AG04450 (cell line): ENCODE results near the gene KRT33A. TPM values are rescaled to one million over a fixed set of nuclear protein-coding genes. Genes with fewer than 3 reads are reported as not detected.
"Not testable (repeated sequence)": the region's sequence is repeated elsewhere in the genome, so short reads cannot be mapped to it uniquely, and the experiment has no call there.

Source experiments
- CTCF ChIA-PET: fragments of 300-600, 350-600 bp; formaldehyde crosslinking; extraction: SDS; loops from one replicate; lab custom pipeline; 2022; ENCODE audit warnings: antibody characterized with exemption, inconsistent platforms; lab: Charles Lee
- POLR2A ChIA-PET: fragments of 350-600 bp; formaldehyde crosslinking; extraction: SDS; loops from one replicate; lab custom pipeline; 2021; ENCODE audit warnings: antibody characterized with exemption, inconsistent platforms; lab: Yijun Ruan, JAX
- DNase-seq: peaks from one replicate; pipeline ENCODE4 v3.0.0-alpha.2; 2011; ENCODE audit warnings: low read depth, low spot score
- H3K27ac ChIP-seq: one replicate; pipeline ENCODE4 v1.5.1; 2012; ENCODE audit warnings: low read depth, low read length, control low read depth
- H3K27me3 ChIP-seq: one replicate; pipeline ENCODE4 v1.6.0; 2012; ENCODE audit warnings: low read length; ENCODE audit not compliant: control insufficient read depth, insufficient read depth
- H3K4me3 ChIP-seq: 2 replicates; pipeline ENCODE4 v1.5.1; 2011; ENCODE audit warnings: mild to moderate bottlenecking, low read depth, low read length, control low read depth
- H3K9me3 ChIP-seq: 2 replicates; pipeline ENCODE4 v1.5.1; 2012; ENCODE audit warnings: low read length; ENCODE audit not compliant: control insufficient read depth, insufficient read depth
- CTCF ChIP-seq: IDR thresholded peaks from 2 replicates; pipeline ENCODE4 v1.5.1; 2011; ENCODE audit warnings: low read depth, low read length, control low read depth, inconsistent platforms
- polyA plus RNA-seq: library from polyadenylated mRNA; depleted of rRNA; stranded (reverse); fragments of >200 nt; gene quantifications from 2 replicates; pipeline ENCODE4 v1.2.3, GENCODE V29; 2011

KRT33A gene
- polyA plus RNA-seq, 1 experiment, result not detected

- Histone ChIP-seq H3K27me3 (no peaks in the 10 kb centered on the region), H3K4me3 (no peak overlapping the region), H3K27ac (no peak overlapping the region), H3K9me3 (no peaks in the 10 kb centered on the region)
- CTCF ChIA-PET, result interaction anchor here (0.7 to 2.0 kb wide), 2 partner anchors 158 to 258 kb away, joined by 6 to 7 read pairs; no protein-coding TSS in a partner anchor
- POLR2A ChIA-PET, result no interaction called here
- TF ChIP-seq CTCF, result no peak
- DNase-seq, result no peak
Measured at GRCh38 chr17:41390411-41390938, 39.8 kb upstream of the KRT33A start.

GRCh38 chr17:41387670-41388069 is 37.0 kb upstream of the KRT33A start:
- no peaks in the 10 kb centered on the region for H3K27me3 ChIP-seq
- no peak for TF ChIP-seq CTCF
- CTCF ChIA-PET, result no interaction called here
- H3K9me3 ChIP-seq, result no peaks in the 10 kb centered on the region
- H3K4me3 ChIP-seq, result no peak overlapping the region
- POLR2A ChIA-PET, result no interaction called here
- DNase-seq, result no peak
- H3K27ac ChIP-seq, result no peak overlapping the region

GRCh38 chr17:41386227-41386626 is 35.6 kb upstream of the KRT33A start:
- H3K4me3 ChIP-seq, result no peak overlapping the region
- ChIA-PET CTCF (no interaction called here), POLR2A (no interaction called here)
- TF ChIP-seq CTCF, result no peak
- no peaks in the 10 kb centered on the region for H3K27me3 ChIP-seq
- DNase-seq, result no peak
- H3K27ac ChIP-seq, result no peak overlapping the region
- no peaks in the 10 kb centered on the region; the same call in 1 of the 2 replicates for H3K9me3 ChIP-seq

GRCh38 chr17:41383690-41384089 is 33.1 kb upstream of the KRT33A start:
- no peaks in the 10 kb centered on the region for H3K27me3 ChIP-seq
- H3K4me3 ChIP-seq, result no peak overlapping the region
- CTCF ChIA-PET, result no interaction called here
- H3K27ac ChIP-seq, result no peak overlapping the region
- peaks cover 3% of the 10 kb centered on the region; the same call in 1 of the 2 replicates for H3K9me3 ChIP-seq
- DNase-seq, result no peak
- no peak for TF ChIP-seq CTCF
- POLR2A ChIA-PET, result no interaction called here

- Histone ChIP-seq H3K9me3 (peaks cover 3% of the 10 kb centered on the region; the same call in 1 of the 2 replicates), H3K27me3 (no peaks in the 10 kb centered on the region), H3K27ac (no peak overlapping the region), H3K4me3 (no peak overlapping the region)
- ChIA-PET POLR2A (no interaction called here), CTCF (interaction anchor here (1.0 kb wide), 1 partner anchor 60 kb away, joined by 3 read pairs; no protein-coding TSS in a partner anchor)
- DNase-seq, result no peak
- TF ChIP-seq CTCF, result no peak
Measured at GRCh38 chr17:41382394-41382793, 31.8 kb upstream of the KRT33A start.

- not testable (repeated sequence) for H3K4me3 ChIP-seq, H3K27ac ChIP-seq, H3K27me3 ChIP-seq, DNase-seq, H3K9me3 ChIP-seq
- POLR2A ChIA-PET, result interaction anchor here (0.6 kb wide), 1 partner anchor 29 kb away, joined by 3 read pairs; no protein-coding TSS in a partner anchor
- CTCF ChIA-PET, result interaction anchor here (1.0 kb wide), 1 partner anchor 60 kb away, joined by 3 read pairs; no protein-coding TSS in a partner anchor
Measured at GRCh38 chr17:41381943-41382342, 31.3 kb upstream of the KRT33A start, which contains the start of gene KRT34. Gene KRT34, minus strand, starts transcription at chr17:41382306. Its CDS starts 60 bp downstream, at chr17:41382246.

GRCh38 chr17:41380091-41380490 is 29.5 kb upstream of the KRT33A start:
- H3K9me3 ChIP-seq, H3K27ac ChIP-seq, POLR2A ChIA-PET, H3K4me3 ChIP-seq, H3K27me3 ChIP-seq: not testable (repeated sequence)
- CTCF ChIA-PET, result interaction anchor here (1.1 to 1.2 kb wide), 2 partner anchors 169 to 285 kb away, joined by 3 to 6 read pairs; no protein-coding TSS in a partner anchor
- peak; percentile 26 for DNase-seq
